HL-60 (cell line): ENCODE data around the gene TLE3.

Experiments
- DNase-seq, 2 experiments: peaks; one replicate each; pipeline ENCODE4 v3.0.0-alpha.2; 2010 to 2020; ENCODE audit warnings: low read depth in 1 of 2, low spot score in 1 of 2
- H3K27ac ChIP-seq: fragments of 250-450 bp; sonication (Bioruptor Pico); replicated peaks from 2 replicates; pipeline ENCODE4 v1.5.1; 2020; ENCODE audit warnings: mild to moderate bottlenecking, moderate library complexity
- H3K27me3 ChIP-seq: fragments of 250-450 bp; sonication (Bioruptor Pico); 2 replicates; pipeline ENCODE4 v1.5.1; 2021; ENCODE audit warnings: mild to moderate bottlenecking, moderate library complexity; ENCODE audit not compliant: insufficient read depth, poor library complexity, severe bottlenecking
- H3K4me3 ChIP-seq: replicated peaks from 2 replicates; pipeline ENCODE4 v1.5.1; 2011; ENCODE audit warnings: mild to moderate bottlenecking, control low read depth, low read length; ENCODE audit not compliant: insufficient read depth
- CTCF ChIP-seq: IDR thresholded peaks from one replicate; pipeline ENCODE4 v1.5.1; 2011; ENCODE audit warnings: low read length, control low read depth, inconsistent platforms; ENCODE audit not compliant: insufficient read depth
- GABPA ChIP-seq: IDR thresholded peaks from 2 replicates; pipeline ENCODE4 v1.6.1; 2012; ENCODE audit warnings: low read depth
- POLR2AphosphoS5 ChIP-seq: IDR thresholded peaks from 2 replicates; pipeline ENCODE4 v1.6.1; 2012; ENCODE audit warnings: low read depth
- REST ChIP-seq: IDR thresholded peaks from 2 replicates; pipeline ENCODE4 v1.6.1; 2012; ENCODE audit warnings: low read depth; ENCODE audit not compliant: insufficient replicate concordance
- SPI1 ChIP-seq: IDR thresholded peaks from 2 replicates; pipeline ENCODE4 v1.6.1; 2012; ENCODE audit warnings: low read depth, mild to moderate bottlenecking, borderline replicate concordance

The TLE3 gene

GRCh38 chr15:70097063-70097320, 725 bp downstream of the TLE3 start:
- no peak for DNase-seq
- TF ChIP-seq REST (no peak), POLR2AphosphoS5 (no peak), CTCF (no peak), GABPA (no peak), SPI1 (no peak)
- Histone ChIP-seq H3K27ac (peak overlapping the region; percentile 90), H3K27me3 (no peaks in the 10 kb centered on the region), H3K4me3 (peak overlapping the region; percentile 83)

- no peak for DNase-seq
- no peaks in the 10 kb centered on the region for H3K27me3 ChIP-seq
- peak overlapping the region; percentile 58 for H3K27ac ChIP-seq
- H3K4me3 ChIP-seq: peak overlapping the region; percentile 83
- TF ChIP-seq GABPA (no peak), SPI1 (no peak), POLR2AphosphoS5 (no peak), CTCF (no peak), REST (no peak)
Observed at GRCh38 chr15:70096215-70097062, 1.3 kb downstream of the TLE3 start.

GRCh38 chr15:70095408-70096214, 2.1 kb downstream of the TLE3 start:
- DNase-seq: peak in 1 of 2 experiments; percentile 52
- Histone ChIP-seq H3K27ac (peak overlapping the region; percentile 58), H3K4me3 (peak overlapping the region; percentile 83), H3K27me3 (no peaks in the 10 kb centered on the region)
- TF ChIP-seq REST (no peak), CTCF (no peak), SPI1 (no peak), POLR2AphosphoS5 (no peak), GABPA (no peak)
